ENCODE measurements around the gene PRKG1. TPM values are rescaled to one million over a fixed set of nuclear protein-coding genes. Genes with fewer than 3 reads are reported as not detected.

Gene PRKG1
- polyA plus RNA-seq, 3 donors = 12.9 to 15.4 (median 13.7) TPM

GRCh38 chr10:51892965-51893658 is 818.8 kb downstream of the PRKG1 start:
- DNase-seq (ENCODE audit: low read depth in 3 of 3, low spot score in 2 of 3) = no peak

DNA sequence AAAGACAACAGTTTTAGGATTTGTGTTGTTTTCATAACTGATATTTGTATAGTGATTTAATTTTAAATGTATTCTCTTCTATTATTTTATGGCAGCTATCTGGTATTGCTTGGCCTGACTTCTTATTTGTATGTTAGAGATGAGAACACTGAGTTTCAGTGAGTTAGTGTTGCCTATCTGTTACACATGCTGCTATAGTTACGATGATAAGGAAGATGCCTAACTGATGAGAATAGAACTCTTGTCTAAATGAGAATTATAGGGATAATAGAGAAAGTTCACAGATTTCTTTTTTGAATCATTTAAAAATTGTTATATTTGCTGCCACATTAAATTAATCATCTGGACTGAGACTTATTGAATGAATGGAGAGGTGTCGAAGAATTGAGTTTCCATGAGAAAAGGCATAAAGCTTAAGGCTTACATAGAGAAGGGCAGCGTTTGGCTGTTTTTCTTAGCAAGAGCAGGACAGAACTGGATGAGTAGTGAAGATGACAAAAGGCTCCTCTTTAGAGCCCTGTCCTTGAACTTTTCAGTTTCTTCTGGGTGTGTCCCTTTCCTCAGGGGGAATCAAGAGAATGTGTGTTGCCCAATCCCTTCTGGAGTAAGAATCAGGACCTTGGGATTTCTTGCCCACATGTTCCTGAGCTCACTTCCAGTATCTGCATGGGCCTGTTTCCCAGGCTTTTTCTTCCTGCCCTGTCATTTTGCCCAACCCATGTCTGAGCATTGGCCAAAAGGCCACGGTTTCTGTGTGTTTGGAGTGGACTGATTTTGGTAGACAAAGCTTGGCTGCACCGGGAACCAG is 820.7 kb downstream of the PRKG1 start:
- DNase-seq (ENCODE audit: low read depth in 3 of 3, low spot score in 2 of 3) = no peak

DNA sequence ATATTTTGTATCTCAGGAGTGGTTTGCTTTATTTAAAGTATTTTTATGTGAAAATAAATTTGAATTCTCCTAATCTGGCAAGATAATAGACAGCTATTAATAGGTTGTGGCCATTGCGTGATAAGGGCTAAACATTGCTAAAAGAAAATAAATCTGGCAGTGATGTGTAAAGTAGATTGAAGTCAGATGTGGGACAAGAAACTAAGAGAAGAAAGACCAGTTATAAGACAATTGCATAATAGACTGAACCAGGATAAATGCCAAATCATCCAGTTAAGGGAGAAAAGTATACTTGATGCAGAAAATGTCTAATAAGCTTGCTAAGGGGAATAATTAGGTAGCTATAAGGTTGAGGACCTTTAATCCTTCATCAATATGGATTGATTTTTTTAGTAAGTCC is 822.6 kb downstream of the PRKG1 start:
- no peak for DNase-seq (ENCODE audit: low read depth in 3 of 3, low spot score in 2 of 3)

DNA sequence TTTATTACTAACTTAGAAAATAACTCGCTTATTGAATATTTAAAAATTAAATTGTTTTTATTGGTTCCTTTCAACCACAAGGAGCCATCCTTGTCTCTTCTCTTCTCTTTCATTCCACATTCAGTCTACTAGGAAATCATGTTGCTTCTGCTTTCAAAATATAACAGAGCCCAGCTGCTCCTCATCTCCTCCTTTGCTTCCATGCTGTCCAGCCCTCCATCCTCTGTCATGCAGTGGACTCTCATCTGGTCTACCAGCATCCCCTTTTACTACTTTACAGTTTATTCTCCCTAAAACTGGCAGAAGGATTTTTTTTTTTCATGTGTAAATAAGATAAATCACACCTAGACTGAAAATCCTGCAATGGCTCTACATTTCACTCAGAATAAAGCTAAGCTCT is 823.3 kb downstream of the PRKG1 start:
- DNase-seq (ENCODE audit: low read depth in 3 of 3, low spot score in 2 of 3) = no peak

DNA sequence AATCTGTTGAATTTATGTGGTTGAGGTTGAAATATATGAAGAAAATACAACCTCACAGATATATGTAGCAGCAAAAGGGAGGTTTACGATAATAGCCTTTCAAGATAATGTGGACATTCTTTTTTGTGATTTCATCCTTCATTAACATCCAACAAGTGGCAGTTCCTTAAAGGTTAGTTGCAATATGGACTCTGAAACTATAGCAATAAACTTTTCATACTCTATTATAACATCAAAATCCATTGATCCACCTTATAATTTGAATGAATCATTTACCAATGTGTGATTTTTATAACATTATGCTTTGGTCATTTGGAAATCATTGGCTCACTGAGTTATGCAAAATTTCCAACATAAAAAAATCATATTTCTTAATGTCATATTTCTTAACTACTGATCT is 825.9 kb downstream of the PRKG1 start:
- no peak for DNase-seq (ENCODE audit: low read depth in 3 of 3, low spot score in 2 of 3)

DNA sequence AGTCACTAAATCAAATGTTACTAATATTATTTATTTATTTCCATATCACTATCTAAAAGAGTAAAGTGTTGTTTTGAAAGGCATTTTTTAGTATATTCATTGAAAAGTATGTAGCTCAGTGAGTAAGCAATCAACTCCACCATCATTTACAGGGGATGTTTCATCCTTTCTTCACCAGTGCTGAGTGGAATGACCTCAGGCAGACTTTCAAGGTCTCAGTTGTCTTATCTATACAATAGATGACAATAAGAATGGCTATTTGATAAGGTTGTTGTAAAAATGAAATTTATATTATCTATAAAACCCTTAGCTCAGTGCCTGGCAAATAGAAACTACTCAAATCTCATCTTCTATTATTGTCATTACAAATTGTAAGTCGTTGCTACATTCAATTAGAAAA is 829.4 kb downstream of the PRKG1 start:
- DNase-seq (ENCODE audit: low read depth in 3 of 3, low spot score in 2 of 3) = no peak

- no peak for DNase-seq (ENCODE audit: low read depth in 3 of 3, low spot score in 2 of 3)
Measured at GRCh38 chr10:51905032-51905431, 830.7 kb downstream of the PRKG1 start.

DNA sequence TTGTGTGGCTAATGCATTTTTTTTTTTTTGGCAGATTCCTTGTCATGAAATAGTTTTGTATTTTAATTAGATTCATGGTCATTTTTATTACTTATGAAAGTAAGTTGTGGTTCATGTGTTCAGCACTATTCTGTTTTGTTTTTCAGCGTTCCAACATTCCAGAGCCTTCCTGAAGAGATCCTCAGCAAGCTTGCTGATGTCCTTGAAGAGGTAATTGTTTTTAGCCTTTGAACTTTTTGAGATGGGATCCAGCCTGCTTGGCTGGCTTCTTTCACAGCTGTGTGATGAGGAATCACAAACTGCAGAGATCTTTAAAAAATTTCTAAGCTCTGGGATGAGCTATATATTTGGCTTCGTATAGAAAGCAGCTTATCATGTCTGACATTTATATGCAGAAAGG is 833.1 kb downstream of the PRKG1 start:
- no peak for DNase-seq (ENCODE audit: low read depth in 3 of 3, low spot score in 2 of 3)

DNA sequence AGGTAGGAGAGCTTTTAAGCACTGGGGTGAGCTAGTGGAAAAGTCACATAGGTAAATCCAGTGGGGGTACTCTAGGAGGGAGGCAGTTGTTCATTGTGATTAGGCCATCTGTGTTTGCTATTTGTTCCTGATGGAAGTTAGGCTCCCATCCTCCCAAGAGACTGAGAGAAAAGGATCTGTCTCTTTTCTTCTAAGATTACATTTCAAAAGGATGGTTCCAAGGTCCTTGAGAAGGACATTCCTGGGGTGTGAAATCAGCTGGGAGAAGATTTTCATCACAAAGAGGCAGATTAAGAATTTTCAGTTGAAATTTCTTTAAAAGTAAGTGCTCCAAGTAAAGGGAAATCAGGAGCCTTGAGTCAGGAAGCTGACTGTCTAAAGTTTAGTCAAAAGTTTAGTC is 835.9 kb downstream of the PRKG1 start:
- no peak for DNase-seq (ENCODE audit: low read depth in 3 of 3, low spot score in 2 of 3)

GRCh38 chr10:51910596-51910995 is 836.3 kb downstream of the PRKG1 start:
- no peak for DNase-seq (ENCODE audit: low read depth in 3 of 3, low spot score in 2 of 3)

- DNase-seq (ENCODE audit: low read depth in 3 of 3, low spot score in 2 of 3) = no peak
Measured at GRCh38 chr10:51911723-51912122, 837.4 kb downstream of the PRKG1 start.

DNA sequence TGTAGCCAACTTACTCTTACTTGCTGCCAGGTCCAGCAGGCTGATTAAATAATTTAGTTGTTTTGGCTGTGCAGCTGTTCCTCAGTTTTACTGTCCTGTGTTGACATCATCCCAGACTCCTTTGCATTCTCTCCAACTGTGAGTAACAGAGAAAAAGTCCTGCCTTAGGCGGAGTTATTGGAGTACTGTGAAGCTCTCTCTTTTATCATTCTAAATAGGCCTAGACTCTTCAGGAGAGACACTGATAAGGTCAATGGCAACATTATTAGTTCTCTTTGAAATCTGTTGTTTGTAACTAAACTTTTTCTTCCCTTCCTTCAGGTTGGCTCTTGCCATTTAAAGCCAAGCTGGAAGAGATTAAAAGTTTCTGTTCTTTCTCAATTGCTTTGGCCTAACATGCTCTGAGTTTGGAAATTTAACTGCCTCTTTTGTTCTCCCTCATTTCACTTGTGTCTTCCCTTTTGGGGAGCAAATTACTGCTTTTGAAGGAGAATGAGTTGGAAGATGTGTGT is 840.8 kb downstream of the PRKG1 start:
- DNase-seq (ENCODE audit: low read depth in 3 of 3, low spot score in 2 of 3) = no peak

- no peak for DNase-seq (ENCODE audit: low read depth in 3 of 3, low spot score in 2 of 3)
Measured at GRCh38 chr10:51918440-51918839, 844.2 kb downstream of the PRKG1 start.

GRCh38 chr10:51918884-51919325 is 844.6 kb downstream of the PRKG1 start:
- no peak for DNase-seq (ENCODE audit: low read depth in 3 of 3, low spot score in 2 of 3)

- no peak for DNase-seq (ENCODE audit: low read depth in 3 of 3, low spot score in 2 of 3)
Measured at GRCh38 chr10:51920672-51921071, 846.4 kb downstream of the PRKG1 start.

DNA sequence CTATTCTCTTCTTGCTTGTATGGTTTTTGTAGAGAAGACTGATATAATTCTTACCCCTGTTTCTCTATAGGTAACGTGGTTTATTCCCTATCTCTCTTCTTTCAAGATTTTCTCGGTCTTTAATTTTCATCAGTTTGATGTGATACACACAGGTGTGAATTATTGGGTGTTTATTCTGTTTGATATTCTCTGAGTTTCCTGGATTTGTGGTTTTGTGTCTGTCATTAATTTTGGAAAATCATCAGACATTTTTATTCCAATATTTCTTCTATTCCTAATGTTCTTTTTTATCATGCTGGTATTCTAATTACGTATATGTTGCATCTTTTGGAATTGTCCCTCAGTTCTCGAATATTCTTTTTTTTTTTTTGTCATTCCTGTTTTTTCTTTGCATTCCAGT is 850.1 kb downstream of the PRKG1 start:
- no peak for DNase-seq (ENCODE audit: low read depth in 3 of 3, low spot score in 2 of 3)

DNA sequence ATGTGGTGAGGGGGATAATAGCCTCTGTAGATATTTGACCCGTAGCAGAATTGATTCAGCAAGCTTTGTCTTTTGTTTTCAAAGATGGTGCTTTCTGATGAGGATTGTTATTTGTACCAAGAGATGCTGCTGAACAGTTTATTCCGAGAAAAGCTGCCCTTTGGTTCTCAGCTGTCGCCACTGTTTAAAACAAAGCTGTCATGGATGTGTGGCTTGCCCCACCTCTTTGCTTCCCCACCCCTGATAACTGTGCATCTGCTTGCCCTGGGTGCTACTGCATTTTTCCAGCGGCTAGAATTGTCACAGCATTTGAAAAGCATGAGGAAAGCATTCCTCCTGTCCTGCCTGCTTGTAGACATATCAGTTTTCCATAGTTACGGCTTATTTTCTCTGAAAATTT is 852.0 kb downstream of the PRKG1 start:
- DNase-seq (ENCODE audit: low read depth in 3 of 3, low spot score in 2 of 3) = no peak

DNA sequence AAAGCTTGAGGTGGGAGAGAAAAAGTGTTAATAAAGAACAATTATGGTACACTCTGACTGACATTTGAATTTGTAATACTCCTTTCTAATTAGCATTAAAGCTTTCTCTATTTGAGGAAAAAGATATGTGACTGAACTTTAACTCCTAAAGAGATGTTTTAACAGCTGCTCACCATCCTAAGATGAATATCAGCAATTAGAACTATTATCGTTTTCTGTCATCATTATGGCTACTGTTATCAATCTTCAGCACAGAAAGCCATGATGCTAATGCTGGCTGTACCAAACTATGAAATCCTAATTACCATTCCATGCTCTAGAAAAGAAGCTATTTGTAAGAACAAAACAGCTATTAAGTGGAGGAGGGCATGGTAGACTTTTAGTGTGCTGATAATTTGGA is 853.9 kb downstream of the PRKG1 start:
- no peak for DNase-seq (ENCODE audit: low read depth in 3 of 3, low spot score in 2 of 3)

GRCh38 chr10:51932530-51932929 is 858.2 kb downstream of the PRKG1 start:
- no peak for DNase-seq (ENCODE audit: low read depth in 3 of 3, low spot score in 2 of 3)

- no peak for DNase-seq (ENCODE audit: low read depth in 3 of 3, low spot score in 2 of 3)
Measured at GRCh38 chr10:51934373-51934772, 860.1 kb downstream of the PRKG1 start.

DNA sequence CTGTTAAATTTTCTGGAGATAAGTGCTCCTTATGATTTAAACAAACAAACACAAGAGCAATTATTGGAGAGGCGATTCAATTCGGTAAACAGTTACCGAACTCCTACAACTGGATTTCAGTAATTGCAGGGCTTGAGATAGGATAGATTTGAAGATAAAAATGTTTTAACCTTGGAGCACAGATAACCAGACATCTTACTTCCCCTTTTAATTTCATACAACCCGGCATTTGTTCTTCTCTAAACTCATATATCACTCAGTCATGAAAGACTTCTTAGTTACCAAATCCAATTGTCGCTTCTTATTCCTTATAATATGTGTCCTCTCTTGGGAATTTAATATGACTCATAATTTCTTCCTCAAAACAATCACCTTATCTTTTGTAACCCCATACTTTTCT is 861.1 kb downstream of the PRKG1 start:
- DNase-seq (ENCODE audit: low read depth in 3 of 3, low spot score in 2 of 3) = no peak

All from right renal cortex interstitium (tissue), 3 donors.